Nephron (organoid): ENCODE results near the gene TNFRSF6B.
A peak's percentile ranks its signal among the peaks of the same experiment; 100 is the strongest.
"Not testable (repeated sequence)": the region's sequence is repeated elsewhere in the genome, so short reads cannot be mapped to it uniquely, and the experiment has no call there.

Experiments used
- H3K27ac Mint-ChIP-seq, 3 experiments: 2 replicates each; pipeline ENCODE4 v1.8.0; 2020; ENCODE audit warnings: mixed read lengths in 3 of 3, mild to moderate bottlenecking in 2 of 3, moderate library complexity in 1 of 3
- H3K27me3 Mint-ChIP-seq: 2 replicates; pipeline ENCODE4 v1.8.0; 2021; ENCODE audit warnings: low read depth, mild to moderate bottlenecking, moderate library complexity, mixed read lengths
- H3K36me3 Mint-ChIP-seq: 2 replicates; pipeline ENCODE4 v1.8.0; 2020; ENCODE audit warnings: low read depth, mixed read lengths
- H3K4me1 Mint-ChIP-seq: 2 replicates; pipeline ENCODE4 v1.8.0; 2020; ENCODE audit warnings: mixed read lengths
- H3K4me3 Mint-ChIP-seq, 3 experiments: 2 replicates each; pipeline ENCODE4 v1.8.0; 2020; ENCODE audit warnings: mild to moderate bottlenecking in 3 of 3, mixed read lengths in 3 of 3, moderate library complexity in 2 of 3
- H3K9me3 Mint-ChIP-seq: 2 replicates; pipeline ENCODE4 v1.8.0; 2020; ENCODE audit warnings: mixed read lengths
- TF ChIP-seq, protein P1 (sequence below), 3 experiments: fragments of 200-600 bp; sonication (generic); IDR thresholded peaks; one replicate each; pipeline ENCODE4 v1.5.0; 2021; ENCODE audit warnings: antibody characterized with exemption in 3 of 3; ENCODE audit not compliant: unreplicated experiment in 3 of 3

TNFRSF6B gene

GRCh38 chr20:63657937-63658748 lies 38.3 kb upstream of the TNFRSF6B start, which contains the start of gene RTEL1:
Gene RTEL1 (plus strand): TSS chr20:63658312. CDS start chr20:63659403, 1,091 bp downstream.
- peak within 1 kb of the TSS; percentile 95 to 98 (median 96) for H3K4me3 Mint-ChIP-seq
- peaks cover 21% of the 10 kb centered on the region for H3K4me1 Mint-ChIP-seq
- peaks cover 6% of the 10 kb centered on the region for H3K36me3 Mint-ChIP-seq
- TF ChIP-seq, protein P1, sequence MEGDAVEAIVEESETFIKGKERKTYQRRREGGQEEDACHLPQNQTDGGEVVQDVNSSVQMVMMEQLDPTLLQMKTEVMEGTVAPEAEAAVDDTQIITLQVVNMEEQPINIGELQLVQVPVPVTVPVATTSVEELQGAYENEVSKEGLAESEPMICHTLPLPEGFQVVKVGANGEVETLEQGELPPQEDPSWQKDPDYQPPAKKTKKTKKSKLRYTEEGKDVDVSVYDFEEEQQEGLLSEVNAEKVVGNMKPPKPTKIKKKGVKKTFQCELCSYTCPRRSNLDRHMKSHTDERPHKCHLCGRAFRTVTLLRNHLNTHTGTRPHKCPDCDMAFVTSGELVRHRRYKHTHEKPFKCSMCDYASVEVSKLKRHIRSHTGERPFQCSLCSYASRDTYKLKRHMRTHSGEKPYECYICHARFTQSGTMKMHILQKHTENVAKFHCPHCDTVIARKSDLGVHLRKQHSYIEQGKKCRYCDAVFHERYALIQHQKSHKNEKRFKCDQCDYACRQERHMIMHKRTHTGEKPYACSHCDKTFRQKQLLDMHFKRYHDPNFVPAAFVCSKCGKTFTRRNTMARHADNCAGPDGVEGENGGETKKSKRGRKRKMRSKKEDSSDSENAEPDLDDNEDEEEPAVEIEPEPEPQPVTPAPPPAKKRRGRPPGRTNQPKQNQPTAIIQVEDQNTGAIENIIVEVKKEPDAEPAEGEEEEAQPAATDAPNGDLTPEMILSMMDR (IDR thresholded peaks at IDR 0.05; ENCODE audit: unreplicated experiment in 3 of 3), result no peak
- no peaks in the 10 kb centered on the region for H3K9me3 Mint-ChIP-seq
- no peaks in the 10 kb centered on the region for H3K27me3 Mint-ChIP-seq
- peak within 1 kb of the TSS; percentile 95 to 99 (median 96) for H3K27ac Mint-ChIP-seq

DNA sequence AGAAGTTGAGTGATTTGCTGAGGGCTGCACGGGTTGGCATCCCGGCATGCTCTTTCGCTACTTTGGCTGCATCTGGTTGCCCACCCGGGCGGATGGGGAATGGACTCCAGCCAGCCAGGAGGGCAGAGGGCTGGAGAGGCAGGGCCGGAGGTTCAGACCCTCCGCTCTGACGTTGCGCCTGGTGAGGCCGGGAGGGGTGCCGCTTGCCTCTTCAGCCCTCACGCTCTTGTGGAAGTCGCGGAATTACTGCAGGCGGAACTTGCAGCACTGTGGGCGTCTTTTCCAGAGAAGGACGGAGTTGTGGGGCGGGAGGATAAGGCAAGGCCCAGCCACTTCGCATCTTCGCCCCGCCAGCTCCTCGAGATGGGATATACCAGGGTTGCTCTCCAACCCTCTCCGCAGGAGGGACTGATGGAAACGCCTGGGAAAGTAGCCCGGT lies 37.7 kb upstream of the TNFRSF6B start:
- Mint-ChIP-seq H3K27ac (peak overlapping the region; percentile 95 to 99 (median 96)), H3K27me3 (no peaks in the 10 kb centered on the region), H3K9me3 (no peaks in the 10 kb centered on the region), H3K4me3 (peak overlapping the region; percentile 95 to 98 (median 96)), H3K36me3 (peaks cover 6% of the 10 kb centered on the region), H3K4me1 (peaks cover 21% of the 10 kb centered on the region)
- TF ChIP-seq, protein P1 (IDR thresholded peaks at IDR 0.05; ENCODE audit: unreplicated experiment in 3 of 3), result no peak

GRCh38 chr20:63659370-63659769 lies 37.1 kb upstream of the TNFRSF6B start:
- H3K27me3 Mint-ChIP-seq, result no peaks in the 10 kb centered on the region
- no peaks in the 10 kb centered on the region for H3K9me3 Mint-ChIP-seq
- H3K36me3 Mint-ChIP-seq, result peaks cover 6% of the 10 kb centered on the region
- H3K4me1 Mint-ChIP-seq, result peaks cover 21% of the 10 kb centered on the region
- H3K27ac Mint-ChIP-seq, result peak overlapping the region; percentile 95 to 99 (median 96)
- peak overlapping the region; percentile 95 to 98 (median 96) for H3K4me3 Mint-ChIP-seq
- TF ChIP-seq, protein P1 (IDR thresholded peaks at IDR 0.05; ENCODE audit: unreplicated experiment in 3 of 3), result no peak

GRCh38 chr20:63660174-63660573 lies 36.3 kb upstream of the TNFRSF6B start:
- H3K4me1 Mint-ChIP-seq, result peaks cover 21% of the 10 kb centered on the region
- peak overlapping the region; percentile 95 to 98 (median 96) for H3K4me3 Mint-ChIP-seq
- not testable (repeated sequence) for H3K36me3 Mint-ChIP-seq, H3K9me3 Mint-ChIP-seq, H3K27me3 Mint-ChIP-seq
- peak overlapping the region; percentile 7 to 96 (median 95) for H3K27ac Mint-ChIP-seq

DNA sequence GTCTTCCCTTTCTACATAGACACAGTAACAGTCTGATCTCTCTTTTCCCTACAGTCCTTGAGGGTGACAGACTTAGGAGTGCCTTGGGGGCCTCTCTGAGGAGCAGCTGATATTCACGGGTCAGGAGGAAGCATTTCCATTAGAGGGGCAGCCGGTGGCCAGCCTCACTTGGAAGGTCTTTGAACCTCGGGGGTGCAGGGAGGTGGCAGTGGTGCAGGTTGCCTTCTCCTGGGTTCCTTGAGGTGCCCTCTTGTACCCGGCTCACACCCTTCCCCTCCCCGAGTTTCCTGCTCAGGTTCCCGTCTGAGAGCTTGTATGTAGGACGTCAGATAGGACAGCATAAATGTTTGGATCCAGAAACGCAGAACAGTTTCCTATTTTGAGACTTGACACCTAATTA lies 35.8 kb upstream of the TNFRSF6B start:
- H3K4me3 Mint-ChIP-seq, result peak overlapping the region; percentile 72 to 98 (median 96)
- TF ChIP-seq, protein P1 (IDR thresholded peaks at IDR 0.05; ENCODE audit: unreplicated experiment in 3 of 3), result no peak
- H3K27me3 Mint-ChIP-seq, result no peaks in the 10 kb centered on the region
- H3K9me3 Mint-ChIP-seq, result no peaks in the 10 kb centered on the region
- H3K27ac Mint-ChIP-seq, result peak overlapping the region in 2 of 3 experiments; percentile 7 to 95
- peaks cover 10% of the 10 kb centered on the region for H3K36me3 Mint-ChIP-seq
- peaks cover 21% of the 10 kb centered on the region for H3K4me1 Mint-ChIP-seq

DNA sequence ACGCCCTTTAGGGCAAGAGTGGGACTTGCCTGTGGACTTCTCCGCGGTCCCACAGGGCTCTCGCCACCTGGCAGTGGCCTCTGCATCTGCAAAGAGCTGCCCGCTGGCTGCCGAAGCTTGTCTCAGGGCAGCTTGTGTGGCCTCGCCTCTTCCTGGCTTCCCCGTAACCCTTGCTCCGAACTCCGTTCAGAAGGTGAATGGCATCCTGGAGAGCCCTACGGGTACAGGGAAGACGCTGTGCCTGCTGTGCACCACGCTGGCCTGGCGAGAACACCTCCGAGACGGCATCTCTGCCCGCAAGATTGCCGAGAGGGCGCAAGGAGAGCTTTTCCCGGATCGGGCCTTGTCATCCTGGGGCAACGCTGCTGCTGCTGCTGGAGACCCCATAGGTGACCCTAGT lies 35.3 kb upstream of the TNFRSF6B start:
- TF ChIP-seq, protein P1 (IDR thresholded peaks at IDR 0.05; ENCODE audit: unreplicated experiment in 3 of 3), result no peak
- peak overlapping the region in 1 of 3 experiments; percentile 95 for H3K27ac Mint-ChIP-seq
- H3K27me3 Mint-ChIP-seq, result no peaks in the 10 kb centered on the region
- H3K4me3 Mint-ChIP-seq, result no peak overlapping the region
- no peaks in the 10 kb centered on the region for H3K9me3 Mint-ChIP-seq
- peaks cover 14% of the 10 kb centered on the region for H3K36me3 Mint-ChIP-seq
- H3K4me1 Mint-ChIP-seq, result peaks cover 21% of the 10 kb centered on the region
